Measurements from ENCODE around the gene TMEM158. TPM values are rescaled to one million over a fixed set of nuclear protein-coding genes. Genes with fewer than 3 reads are reported as not detected.

Gene TMEM158
- total and polyA plus RNA-seq, 2 donors from 2014 or later = 3.1 to 5.1 TPM

DNA sequence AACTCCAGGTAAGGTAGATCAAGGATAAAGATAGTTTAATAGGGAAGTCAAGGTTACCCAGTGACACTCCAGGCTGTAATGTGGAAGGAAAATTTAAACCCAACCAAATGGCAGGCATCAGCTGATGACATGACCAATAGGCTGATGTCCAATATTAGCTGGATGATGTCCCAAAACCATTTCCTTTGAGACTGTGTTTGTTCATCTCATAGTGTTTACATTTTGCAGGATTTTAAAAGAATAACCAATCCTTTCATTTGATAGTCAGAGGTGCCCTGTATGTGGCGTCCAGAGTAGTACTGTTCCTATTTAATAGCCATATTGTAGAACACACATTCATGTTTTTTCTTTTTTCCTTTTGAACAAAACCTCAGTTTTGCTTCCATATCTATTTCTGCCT, 23.3 kb upstream of the TMEM158 start:
- intact Hi-C loops (cut with DNase I) = no loop called here
- H3K4me3 ChIP-seq (ENCODE audit: low read length in 3 of 3) = no peak overlapping the region
- TF ChIP-seq, protein P1, sequence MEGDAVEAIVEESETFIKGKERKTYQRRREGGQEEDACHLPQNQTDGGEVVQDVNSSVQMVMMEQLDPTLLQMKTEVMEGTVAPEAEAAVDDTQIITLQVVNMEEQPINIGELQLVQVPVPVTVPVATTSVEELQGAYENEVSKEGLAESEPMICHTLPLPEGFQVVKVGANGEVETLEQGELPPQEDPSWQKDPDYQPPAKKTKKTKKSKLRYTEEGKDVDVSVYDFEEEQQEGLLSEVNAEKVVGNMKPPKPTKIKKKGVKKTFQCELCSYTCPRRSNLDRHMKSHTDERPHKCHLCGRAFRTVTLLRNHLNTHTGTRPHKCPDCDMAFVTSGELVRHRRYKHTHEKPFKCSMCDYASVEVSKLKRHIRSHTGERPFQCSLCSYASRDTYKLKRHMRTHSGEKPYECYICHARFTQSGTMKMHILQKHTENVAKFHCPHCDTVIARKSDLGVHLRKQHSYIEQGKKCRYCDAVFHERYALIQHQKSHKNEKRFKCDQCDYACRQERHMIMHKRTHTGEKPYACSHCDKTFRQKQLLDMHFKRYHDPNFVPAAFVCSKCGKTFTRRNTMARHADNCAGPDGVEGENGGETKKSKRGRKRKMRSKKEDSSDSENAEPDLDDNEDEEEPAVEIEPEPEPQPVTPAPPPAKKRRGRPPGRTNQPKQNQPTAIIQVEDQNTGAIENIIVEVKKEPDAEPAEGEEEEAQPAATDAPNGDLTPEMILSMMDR (IDR thresholded peaks at IDR 0.05; ENCODE audit: borderline replicate concordance, extremely low read depth, insufficient read depth) = no peak
- H3K27ac ChIP-seq (ENCODE audit: low read depth in 2 of 2, low read length in 2 of 2) = no peak overlapping the region
- no peak overlapping the region for H3K9ac ChIP-seq (ENCODE audit: low read length in 3 of 3)
- no peaks in the 10 kb centered on the region for H3K36me3 ChIP-seq (ENCODE audit: control insufficient read depth in 2 of 3, insufficient read depth in 3 of 3, low read length in 3 of 3)
- no peaks in the 10 kb centered on the region for H3K9me3 ChIP-seq (ENCODE audit: control insufficient read depth in 2 of 3, insufficient read depth in 1 of 3, low read length in 3 of 3)
- peak in 1 of 5 donors; percentile 25 for DNase-seq
- no peaks in the 10 kb centered on the region for H3K27me3 ChIP-seq (ENCODE audit: control insufficient read depth, insufficient read depth, low read length)
- H3K4me1 ChIP-seq (ENCODE audit: control insufficient read depth in 2 of 3, insufficient read depth in 2 of 3, low read depth in 1 of 3, low read length in 3 of 3) = no peaks in the 10 kb centered on the region
- no peak for FAIRE-seq

DNA sequence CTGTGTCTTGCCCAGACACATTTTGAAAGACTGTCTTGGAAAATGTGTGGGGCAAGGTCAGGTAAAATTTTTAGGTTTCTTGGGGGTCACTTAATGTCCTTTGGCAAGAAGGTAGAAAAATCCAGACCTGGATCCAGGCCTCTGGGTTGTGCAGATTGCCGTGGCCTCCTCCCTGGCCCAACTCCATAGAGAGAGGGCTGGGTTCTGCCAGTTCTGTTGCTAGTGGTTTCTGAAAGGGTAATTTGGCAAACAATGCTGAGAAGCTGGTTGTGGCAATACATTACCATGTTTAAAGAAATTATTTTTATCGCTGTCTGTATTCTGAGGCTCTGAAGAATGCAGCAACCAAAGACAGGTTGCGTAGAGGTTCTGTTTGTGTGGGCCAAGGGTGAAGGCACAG, 20.2 kb upstream of the TMEM158 start:
- DNase-seq = no peak
- no peak overlapping the region for H3K4me3 ChIP-seq (ENCODE audit: low read length in 3 of 3)
- H3K36me3 ChIP-seq (ENCODE audit: control insufficient read depth in 2 of 3, insufficient read depth in 3 of 3, low read length in 3 of 3) = no peaks in the 10 kb centered on the region
- no peaks in the 10 kb centered on the region for H3K27me3 ChIP-seq (ENCODE audit: control insufficient read depth, insufficient read depth, low read length)
- H3K9me3 ChIP-seq (ENCODE audit: control insufficient read depth in 2 of 3, insufficient read depth in 1 of 3, low read length in 3 of 3) = no peaks in the 10 kb centered on the region
- H3K9ac ChIP-seq (ENCODE audit: low read length in 3 of 3) = no peak overlapping the region
- H3K27ac ChIP-seq (ENCODE audit: low read depth in 2 of 2, low read length in 2 of 2) = no peak overlapping the region
- H3K4me1 ChIP-seq (ENCODE audit: control insufficient read depth in 2 of 3, insufficient read depth in 2 of 3, low read depth in 1 of 3, low read length in 3 of 3) = no peaks in the 10 kb centered on the region
- FAIRE-seq = no peak
- intact Hi-C loops (cut with DNase I) = no loop called here
- TF ChIP-seq, protein P1 (IDR thresholded peaks at IDR 0.05; ENCODE audit: borderline replicate concordance, extremely low read depth, insufficient read depth) = no peak

- Histone ChIP-seq H3K27ac (ENCODE audit: low read depth in 2 of 2, low read length in 2 of 2) (no peak overlapping the region), H3K27me3 (ENCODE audit: control insufficient read depth, insufficient read depth, low read length) (no peaks in the 10 kb centered on the region), H3K36me3 (ENCODE audit: control insufficient read depth in 2 of 3, insufficient read depth in 3 of 3, low read length in 3 of 3) (no peaks in the 10 kb centered on the region), H3K4me1 (ENCODE audit: control insufficient read depth in 2 of 3, insufficient read depth in 2 of 3, low read depth in 1 of 3, low read length in 3 of 3) (no peaks in the 10 kb centered on the region), H3K9me3 (ENCODE audit: control insufficient read depth in 2 of 3, insufficient read depth in 1 of 3, low read length in 3 of 3) (no peaks in the 10 kb centered on the region), H3K9ac (ENCODE audit: low read length in 3 of 3) (no peak overlapping the region), H3K4me3 (ENCODE audit: low read length in 3 of 3) (no peak overlapping the region)
- FAIRE-seq (no peak), DNase-seq (no peak)
- intact Hi-C loops (cut with DNase I) = no loop called here
- TF ChIP-seq, protein P1 (IDR thresholded peaks at IDR 0.05; ENCODE audit: borderline replicate concordance, extremely low read depth, insufficient read depth) = no peak
Measured at GRCh38 chr3:45244356-45244755, 18.3 kb upstream of the TMEM158 start.

GRCh38 chr3:45241206-45241605, 15.1 kb upstream of the TMEM158 start:
- no peaks in the 10 kb centered on the region for H3K27me3 ChIP-seq (ENCODE audit: control insufficient read depth, insufficient read depth, low read length)
- no peak overlapping the region for H3K9ac ChIP-seq (ENCODE audit: low read length in 3 of 3)
- TF ChIP-seq, protein P1 (IDR thresholded peaks at IDR 0.05; ENCODE audit: borderline replicate concordance, extremely low read depth, insufficient read depth) = no peak
- FAIRE-seq (no peak), DNase-seq (no peak)
- no peaks in the 10 kb centered on the region for H3K9me3 ChIP-seq (ENCODE audit: control insufficient read depth in 2 of 3, insufficient read depth in 1 of 3, low read length in 3 of 3)
- no peak overlapping the region for H3K27ac ChIP-seq (ENCODE audit: low read depth in 2 of 2, low read length in 2 of 2)
- no peak overlapping the region for H3K4me3 ChIP-seq (ENCODE audit: low read length in 3 of 3)
- intact Hi-C loops (cut with DNase I) = no loop called here
- no peaks in the 10 kb centered on the region for H3K36me3 ChIP-seq (ENCODE audit: control insufficient read depth in 2 of 3, insufficient read depth in 3 of 3, low read length in 3 of 3)
- H3K4me1 ChIP-seq (ENCODE audit: control insufficient read depth in 2 of 3, insufficient read depth in 2 of 3, low read depth in 1 of 3, low read length in 3 of 3) = no peaks in the 10 kb centered on the region
